VCaP (cell line): Measurements from ENCODE around the gene CDH13.

Experiments
- H3K27ac ChIP-seq: fragments of 450-650 bp; 2 replicates; pipeline ENCODE4 v1.5.1; 2017
- CTCF ChIP-seq: fragments of 450-650 bp; conservative IDR thresholded peaks from 2 replicates; pipeline ENCODE4 v1.5.1; 2017; ENCODE audit warnings: mild to moderate bottlenecking, moderate library complexity

CDH13 gene

DNA sequence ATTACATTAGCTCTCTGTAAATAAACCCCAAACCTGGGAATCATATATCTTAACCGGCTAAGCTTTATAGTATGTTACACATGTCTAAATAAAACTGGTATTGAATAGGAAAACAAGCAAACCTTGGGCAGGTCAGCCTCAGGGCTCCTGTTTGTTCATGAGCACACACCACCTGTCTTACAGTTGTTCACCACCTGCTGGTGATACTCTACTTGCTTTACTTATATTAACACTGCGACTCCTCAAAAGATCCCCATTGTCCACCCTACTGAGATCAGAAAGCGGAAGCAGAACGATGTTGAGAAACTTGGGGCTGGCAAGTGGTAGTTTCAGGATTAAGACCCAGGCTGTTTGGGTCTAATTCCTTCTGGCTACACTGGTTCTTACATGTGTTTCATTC is 16.4 kb downstream of the CDH13 start:
- no peak overlapping the region for H3K27ac ChIP-seq
- no peak for TF ChIP-seq CTCF

GRCh38 chr16:82643936-82644630 is 17.3 kb downstream of the CDH13 start:
- no peak overlapping the region for H3K27ac ChIP-seq
- TF ChIP-seq CTCF = no peak

DNA sequence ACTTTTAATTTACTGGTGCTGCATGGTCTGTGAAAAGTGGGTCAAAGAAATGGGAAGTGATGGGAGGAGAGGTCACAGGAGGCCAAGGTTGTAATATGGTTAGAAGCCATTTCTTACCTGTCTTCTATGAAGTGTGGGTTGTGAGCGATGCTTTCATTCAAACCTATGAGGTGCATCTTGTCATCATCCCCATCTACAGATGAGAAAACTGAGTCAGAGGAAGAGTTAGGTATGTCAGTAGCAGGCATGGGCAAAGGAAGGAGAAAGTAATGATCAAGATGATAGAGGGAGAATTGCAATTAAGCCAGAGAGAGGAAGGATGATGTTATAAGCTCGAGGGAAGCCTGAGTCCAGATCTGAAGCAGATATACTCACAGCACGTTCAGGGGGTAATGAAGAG is 19.7 kb downstream of the CDH13 start:
- TF ChIP-seq CTCF = no peak
- no peak overlapping the region for H3K27ac ChIP-seq

GRCh38 chr16:82649766-82650165 is 23.0 kb downstream of the CDH13 start:
- TF ChIP-seq CTCF = no peak
- no peak overlapping the region for H3K27ac ChIP-seq

- H3K27ac ChIP-seq = no peak overlapping the region
- TF ChIP-seq CTCF = no peak
Observed at GRCh38 chr16:82650804-82651203, 24.0 kb downstream of the CDH13 start.

DNA sequence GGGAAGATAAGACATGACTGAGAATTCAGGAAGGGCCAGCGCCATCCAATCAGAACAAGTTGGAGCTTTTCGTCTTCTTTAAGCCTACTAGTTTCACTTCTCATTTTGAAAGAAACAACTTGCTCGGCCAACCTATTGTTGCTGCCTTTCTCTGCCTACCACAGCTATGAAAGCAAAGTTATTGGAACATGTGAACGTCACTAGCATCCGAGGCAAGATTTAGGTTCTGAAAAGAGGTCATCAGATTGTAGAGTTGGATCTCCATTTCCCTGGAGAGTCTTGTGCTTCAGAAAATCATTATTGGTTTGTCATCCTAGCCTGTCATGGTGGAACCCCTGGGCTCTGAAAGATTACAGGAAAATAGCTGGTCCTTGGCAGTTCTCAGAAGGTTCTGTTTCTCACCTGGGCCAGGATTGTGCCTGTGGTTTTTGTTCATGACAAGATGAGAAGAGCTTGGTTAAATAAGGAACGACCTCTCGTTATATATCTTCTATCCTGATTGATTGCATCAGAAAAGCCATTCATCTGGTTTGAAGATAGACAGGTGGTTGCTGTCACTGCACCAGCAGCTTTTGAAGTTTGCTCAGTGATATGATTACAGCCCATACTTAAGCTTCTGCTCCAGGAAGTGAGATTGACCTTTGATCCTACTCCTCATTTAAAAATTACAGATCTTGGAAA is 25.3 kb downstream of the CDH13 start:
- no peak for TF ChIP-seq CTCF
- H3K27ac ChIP-seq = no peak overlapping the region

- no peak overlapping the region for H3K27ac ChIP-seq
- TF ChIP-seq CTCF = no peak
Observed at GRCh38 chr16:82652826-82653225, 26.1 kb downstream of the CDH13 start.
